Bronchial epithelial cell (primary cell): ENCODE data around the gene SASH1. TPM values are rescaled to one million over a fixed set of nuclear protein-coding genes. Genes with fewer than 3 reads are reported as not detected.

Experiments
- DNase-seq: peaks from one replicate; pipeline ENCODE4 v3.0.0-alpha.2; 2010; ENCODE audit warnings: low read depth
- FAIRE-seq: peaks from 2 replicates; lab custom pipeline; 2011; peaks lifted over from hg19 to GRCh38; lab: Jason Lieb, UNC
- H3K27me3 ChIP-seq: 2 replicates; pipeline ENCODE4 v1.5.1; 2011; ENCODE audit warnings: low read length; ENCODE audit not compliant: control insufficient read depth, insufficient read depth
- H3K36me3 ChIP-seq: 2 replicates; pipeline ENCODE4 v1.5.1; 2011; ENCODE audit warnings: low read length; ENCODE audit not compliant: control insufficient read depth, insufficient read depth
- H3K4me3 ChIP-seq: 2 replicates; pipeline ENCODE4 v1.5.1; 2011; ENCODE audit warnings: mild to moderate bottlenecking, low read depth, low read length, control low read depth
- total RNA-seq: library from RNA; depleted of rRNA; stranded (reverse); fragments of >200 nt; gene quantifications from 2 replicates; pipeline ENCODE4 v1.2.1, GENCODE V29; 2014
- TF ChIP-seq, protein P1 (sequence below): IDR thresholded peaks from 2 replicates; pipeline ENCODE4 v1.5.1; 2011; ENCODE audit warnings: mild to moderate bottlenecking, moderate library complexity, low read length, control low read depth, inconsistent platforms; ENCODE audit not compliant: insufficient read depth, severe bottlenecking

SASH1 gene
- total RNA-seq, 1 donor from 2014 or later: 3.9 TPM

DNA sequence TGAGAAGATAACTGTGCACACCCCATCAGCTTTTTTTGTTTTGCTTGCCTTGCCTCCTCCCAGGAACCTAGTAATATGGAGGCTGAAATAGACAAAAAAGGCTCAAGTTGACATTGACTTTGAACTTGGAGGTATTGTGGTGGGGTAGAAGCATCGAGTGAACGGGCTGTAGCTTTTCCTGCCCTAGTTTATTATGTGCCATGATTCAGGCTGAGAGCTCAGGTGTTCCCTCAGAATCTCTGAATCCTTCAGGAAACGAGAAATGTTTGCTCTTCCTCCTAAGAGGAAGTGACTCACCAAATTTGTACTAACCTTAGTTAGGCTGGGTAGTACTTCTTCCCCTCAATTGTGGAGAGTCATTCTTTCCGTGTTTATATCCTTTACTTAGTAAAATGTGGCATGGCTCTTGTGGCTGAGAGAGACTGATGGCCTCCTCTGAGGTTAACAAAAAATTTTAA, 98.8 kb downstream of the SASH1 start:
- Histone ChIP-seq H3K4me3 (no peak overlapping the region), H3K27me3 (no peaks in the 10 kb centered on the region), H3K36me3 (no peaks in the 10 kb centered on the region)
- TF ChIP-seq, protein P1, sequence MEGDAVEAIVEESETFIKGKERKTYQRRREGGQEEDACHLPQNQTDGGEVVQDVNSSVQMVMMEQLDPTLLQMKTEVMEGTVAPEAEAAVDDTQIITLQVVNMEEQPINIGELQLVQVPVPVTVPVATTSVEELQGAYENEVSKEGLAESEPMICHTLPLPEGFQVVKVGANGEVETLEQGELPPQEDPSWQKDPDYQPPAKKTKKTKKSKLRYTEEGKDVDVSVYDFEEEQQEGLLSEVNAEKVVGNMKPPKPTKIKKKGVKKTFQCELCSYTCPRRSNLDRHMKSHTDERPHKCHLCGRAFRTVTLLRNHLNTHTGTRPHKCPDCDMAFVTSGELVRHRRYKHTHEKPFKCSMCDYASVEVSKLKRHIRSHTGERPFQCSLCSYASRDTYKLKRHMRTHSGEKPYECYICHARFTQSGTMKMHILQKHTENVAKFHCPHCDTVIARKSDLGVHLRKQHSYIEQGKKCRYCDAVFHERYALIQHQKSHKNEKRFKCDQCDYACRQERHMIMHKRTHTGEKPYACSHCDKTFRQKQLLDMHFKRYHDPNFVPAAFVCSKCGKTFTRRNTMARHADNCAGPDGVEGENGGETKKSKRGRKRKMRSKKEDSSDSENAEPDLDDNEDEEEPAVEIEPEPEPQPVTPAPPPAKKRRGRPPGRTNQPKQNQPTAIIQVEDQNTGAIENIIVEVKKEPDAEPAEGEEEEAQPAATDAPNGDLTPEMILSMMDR: no peak
- FAIRE-seq: peak; percentile 82
- peak; percentile 93 for DNase-seq

DNA sequence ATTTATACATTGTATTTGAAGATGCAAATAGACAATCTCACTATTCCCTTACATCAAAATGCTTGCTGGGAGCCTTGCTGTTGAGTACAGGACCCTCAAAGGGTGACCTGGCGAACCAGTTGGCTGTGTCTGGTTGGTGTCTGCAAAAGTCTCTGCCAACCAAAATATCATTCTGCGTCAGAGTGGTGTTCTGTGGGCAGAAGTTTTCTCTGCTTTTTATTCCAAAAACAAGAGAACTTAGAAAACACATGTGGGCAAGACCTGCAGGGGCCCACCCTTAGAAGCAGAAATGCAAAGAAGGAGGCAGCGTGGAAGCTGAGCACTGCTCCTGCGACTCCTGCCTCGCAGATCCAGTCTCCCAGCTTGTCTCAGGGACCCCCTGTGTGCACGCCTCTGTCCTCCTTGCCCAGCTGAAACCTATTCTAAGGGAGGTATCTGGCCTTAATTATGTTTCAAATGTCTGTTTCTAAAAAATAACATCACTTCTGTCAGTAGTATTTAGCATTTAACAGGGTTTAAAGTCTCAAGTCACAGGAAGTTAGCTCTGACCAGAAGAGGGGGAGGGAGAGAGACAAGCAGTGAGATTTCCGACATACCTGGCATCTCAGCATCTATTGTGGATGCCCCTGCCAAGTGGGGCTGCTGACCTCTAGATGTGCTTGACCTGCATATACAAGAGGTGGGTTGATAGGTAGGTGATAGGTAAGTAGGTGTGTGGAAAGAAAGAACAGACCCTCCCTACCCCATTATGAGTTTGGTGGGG, 101.3 kb downstream of the SASH1 start:
- Histone ChIP-seq H3K27me3 (no peaks in the 10 kb centered on the region), H3K36me3 (no peaks in the 10 kb centered on the region), H3K4me3 (no peak overlapping the region)
- DNase-seq: no peak
- TF ChIP-seq, protein P1: no peak
- FAIRE-seq: no peak

DNA sequence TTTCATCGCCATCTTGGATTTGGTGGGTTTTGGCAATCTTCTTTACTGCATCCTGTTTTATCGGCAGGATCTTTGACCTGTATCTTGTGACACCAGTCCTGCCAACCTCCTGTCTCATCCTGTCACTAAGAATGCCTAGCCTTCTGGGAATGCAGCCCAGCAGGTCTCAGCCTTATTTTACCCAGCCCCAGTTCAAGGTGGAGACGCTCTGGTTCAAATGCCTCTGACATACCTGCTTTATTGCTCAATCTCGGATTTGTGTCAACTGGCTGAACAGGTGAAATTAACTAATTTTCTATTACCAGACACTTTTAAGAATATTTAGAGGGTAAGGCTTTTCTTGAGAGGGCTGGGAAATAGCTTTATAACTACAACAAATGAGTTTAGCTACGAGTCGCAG, 102.5 kb downstream of the SASH1 start:
- peak; percentile 33 for DNase-seq
- FAIRE-seq: no peak
- Histone ChIP-seq H3K36me3 (no peaks in the 10 kb centered on the region), H3K27me3 (no peaks in the 10 kb centered on the region), H3K4me3 (no peak overlapping the region)
- TF ChIP-seq, protein P1: no peak

DNA sequence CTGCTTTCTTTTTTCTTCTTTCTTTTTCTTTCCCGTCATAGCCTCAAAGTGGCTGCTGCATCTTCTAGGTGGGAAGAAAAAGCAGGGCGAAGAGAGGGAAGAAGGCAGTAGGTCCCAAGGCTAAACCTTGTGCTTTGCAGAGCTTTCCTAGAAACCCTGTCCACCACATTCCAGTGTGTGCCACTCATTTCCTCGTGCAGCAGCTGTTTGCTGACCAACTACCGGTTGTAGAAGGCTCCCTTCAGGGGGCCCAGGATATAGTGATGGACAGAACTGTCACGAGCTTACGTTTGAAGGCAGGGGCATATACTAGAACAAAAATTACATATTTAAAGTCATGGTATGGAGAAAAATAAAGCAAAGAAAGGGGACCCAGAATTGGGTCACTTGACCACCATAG, 103.0 kb downstream of the SASH1 start:
- H3K4me3 ChIP-seq: no peak overlapping the region
- no peaks in the 10 kb centered on the region for H3K36me3 ChIP-seq
- no peak for FAIRE-seq
- TF ChIP-seq, protein P1: no peak
- no peaks in the 10 kb centered on the region for H3K27me3 ChIP-seq
- DNase-seq: peak; percentile 11

DNA sequence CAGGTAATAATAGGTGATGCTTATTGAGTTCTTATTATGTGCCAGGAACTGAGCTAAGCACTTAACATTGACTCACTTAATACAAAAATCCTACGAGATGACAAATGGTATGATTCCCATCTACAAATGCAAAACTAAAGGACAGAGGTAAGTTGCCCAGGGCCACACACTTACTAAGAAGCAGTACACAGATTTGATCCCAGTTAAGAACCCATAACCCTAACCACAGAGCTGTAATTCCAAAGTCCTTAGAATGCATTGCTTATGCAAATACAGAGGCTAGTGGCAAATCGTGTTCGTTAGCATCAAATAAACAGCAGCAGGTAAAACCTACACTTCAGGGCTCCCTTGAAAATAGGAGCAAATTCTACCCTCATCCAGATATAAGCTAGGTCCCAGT, 104.0 kb downstream of the SASH1 start:
- Histone ChIP-seq H3K27me3 (no peaks in the 10 kb centered on the region), H3K36me3 (no peaks in the 10 kb centered on the region), H3K4me3 (no peak overlapping the region)
- DNase-seq (no peak), FAIRE-seq (no peak)
- TF ChIP-seq, protein P1: no peak
